HG02610 (cell line): ENCODE data around the gene MCUB.
"Not testable (repeated sequence)": the region's sequence is repeated elsewhere in the genome, so short reads cannot be mapped to it uniquely, and the experiment has no call there.

Source experiments
- ATAC-seq: cut with Tn5 transposase; IDR thresholded peaks from one replicate; pipeline ENCODE4 v1.9.1; 2021; ENCODE audit warnings: mild to moderate bottlenecking, moderate library complexity; ENCODE audit not compliant: unreplicated experiment

MCUB gene

DNA sequence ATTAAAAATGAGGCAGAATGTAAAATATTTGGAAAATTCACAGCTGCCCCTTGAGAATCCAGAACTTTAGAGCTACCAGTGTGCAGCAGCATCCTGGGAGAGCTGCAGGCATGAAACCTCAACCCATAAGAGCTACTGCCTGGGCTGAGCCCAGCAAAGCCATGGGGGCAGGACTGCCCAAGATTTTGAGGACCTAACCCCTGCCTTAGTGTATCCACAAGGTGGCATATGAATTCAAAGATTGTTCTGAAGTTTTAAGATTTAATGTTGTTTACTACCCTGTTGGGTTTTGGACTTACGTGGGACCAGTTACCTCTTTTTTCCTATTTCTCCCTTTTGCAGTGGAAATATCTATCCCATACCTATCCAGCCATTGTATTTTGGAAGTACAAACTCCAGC lies 116.8 kb downstream of the MCUB start:
- ATAC-seq = no peak

GRCh38 chr4:109678472-109678871 lies 118.4 kb downstream of the MCUB start:
- not testable (repeated sequence) for ATAC-seq

- ATAC-seq = not testable (repeated sequence)
Measured at GRCh38 chr4:109678925-109679324, 118.9 kb downstream of the MCUB start.

DNA sequence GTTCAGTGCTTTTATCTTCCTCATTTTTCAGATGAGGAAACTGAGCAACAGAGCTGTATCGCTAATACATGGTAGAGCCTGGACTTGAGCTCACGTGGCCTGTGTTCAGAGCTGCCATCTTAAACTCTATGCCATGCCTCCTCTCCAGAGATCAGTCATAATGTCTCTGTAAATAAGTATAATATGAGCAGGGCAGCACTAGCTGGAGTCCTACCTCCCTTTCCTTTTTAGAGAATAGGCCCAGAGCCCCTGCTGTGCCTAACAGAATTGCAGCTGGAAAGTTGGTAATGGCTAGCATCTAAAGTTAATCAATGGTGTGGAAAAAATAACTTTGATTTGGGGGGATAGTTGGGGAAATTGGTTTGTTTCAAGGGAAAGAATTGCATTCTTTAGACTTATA lies 122.8 kb downstream of the MCUB start:
- no peak for ATAC-seq

DNA sequence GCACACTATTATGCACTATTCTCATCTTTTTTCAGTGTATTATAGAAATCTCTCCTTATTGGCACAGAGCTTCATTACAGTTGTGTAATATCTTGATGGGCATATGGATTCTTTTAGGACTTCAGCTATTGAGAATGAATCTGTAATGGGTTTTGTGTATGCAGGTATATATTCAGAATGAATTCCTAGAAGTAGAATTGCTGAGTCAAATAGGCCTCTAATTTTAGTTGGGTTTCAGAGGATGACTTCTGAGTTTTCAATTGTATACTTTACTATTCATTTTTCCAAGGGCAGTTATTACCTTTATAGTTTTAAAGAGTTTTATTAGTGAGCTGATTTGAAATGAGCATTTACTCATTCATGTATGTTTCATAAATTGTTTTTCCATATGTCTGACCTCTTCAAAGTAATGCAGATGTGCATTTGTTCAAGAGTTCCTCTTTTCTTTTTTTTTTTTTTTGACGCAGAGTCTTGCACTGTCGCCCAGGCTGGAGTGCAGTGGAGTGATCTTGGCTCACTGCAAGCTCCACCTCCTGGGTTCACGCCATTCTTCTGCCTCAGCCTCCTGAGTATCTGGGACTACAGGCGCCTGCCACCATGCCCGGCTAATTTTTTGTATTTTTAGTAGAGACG lies 123.7 kb downstream of the MCUB start:
- ATAC-seq = no peak

GRCh38 chr4:109684727-109685126 lies 124.7 kb downstream of the MCUB start:
- no peak for ATAC-seq

DNA sequence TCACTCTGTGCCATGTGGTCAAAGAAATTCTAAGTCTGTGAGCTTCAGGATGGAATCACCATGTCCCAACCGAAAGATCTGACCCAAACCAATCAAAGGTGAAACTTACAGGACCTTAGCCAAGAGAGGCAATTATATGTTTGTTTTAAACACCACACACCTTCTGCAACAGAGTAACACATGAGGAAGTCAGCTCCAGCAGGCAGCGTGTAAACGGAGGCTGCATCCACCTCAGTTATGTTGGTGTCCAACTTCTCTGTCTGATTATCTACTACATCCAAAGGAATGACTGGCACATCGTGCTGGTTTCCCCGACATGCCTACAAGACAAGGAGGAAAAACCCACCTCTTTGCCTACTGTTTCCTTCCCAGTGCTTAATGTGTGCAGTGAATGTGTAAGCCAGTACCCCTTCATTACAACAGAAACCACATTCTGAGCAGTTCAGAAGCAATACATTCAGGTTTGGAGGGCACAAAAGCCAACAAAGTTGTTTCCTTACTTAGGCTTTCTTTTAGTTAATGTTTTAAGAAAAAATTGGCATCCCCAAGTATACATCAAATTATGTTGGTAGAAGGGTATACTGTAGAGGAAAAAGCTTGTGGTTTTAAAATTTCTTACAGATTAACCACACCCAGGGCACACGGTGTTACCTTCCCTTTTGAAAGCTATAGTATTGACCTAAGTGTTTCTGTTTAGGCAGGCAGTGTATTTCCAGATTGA lies 130.8 kb downstream of the MCUB start:
- ATAC-seq = no peak

DNA sequence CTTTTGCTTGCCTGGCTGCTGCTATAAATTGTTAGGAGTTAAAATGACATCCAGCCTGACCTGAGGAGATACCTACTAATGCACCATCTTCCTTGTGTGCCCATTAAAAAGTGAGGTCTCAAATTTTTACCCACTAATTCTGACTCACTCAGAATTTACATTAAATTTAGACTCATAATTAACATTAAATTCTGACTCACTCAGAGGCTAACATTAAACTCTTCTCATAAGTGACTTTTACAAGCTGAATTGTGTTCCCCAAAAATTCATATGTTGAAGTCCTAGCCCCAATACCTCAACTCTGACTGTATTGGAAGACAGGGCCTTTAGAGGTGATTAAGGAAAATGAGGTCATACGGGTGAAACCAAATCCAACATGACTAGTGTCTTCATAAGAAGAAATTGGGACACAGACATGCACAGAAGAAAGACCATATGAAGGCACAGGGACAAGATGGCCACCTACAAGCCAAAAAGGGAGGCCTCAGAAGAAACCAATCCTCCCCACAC lies 131.4 kb downstream of the MCUB start:
- ATAC-seq = no peak

- no peak for ATAC-seq
Measured at GRCh38 chr4:109698656-109699055, 138.6 kb downstream of the MCUB start.

DNA sequence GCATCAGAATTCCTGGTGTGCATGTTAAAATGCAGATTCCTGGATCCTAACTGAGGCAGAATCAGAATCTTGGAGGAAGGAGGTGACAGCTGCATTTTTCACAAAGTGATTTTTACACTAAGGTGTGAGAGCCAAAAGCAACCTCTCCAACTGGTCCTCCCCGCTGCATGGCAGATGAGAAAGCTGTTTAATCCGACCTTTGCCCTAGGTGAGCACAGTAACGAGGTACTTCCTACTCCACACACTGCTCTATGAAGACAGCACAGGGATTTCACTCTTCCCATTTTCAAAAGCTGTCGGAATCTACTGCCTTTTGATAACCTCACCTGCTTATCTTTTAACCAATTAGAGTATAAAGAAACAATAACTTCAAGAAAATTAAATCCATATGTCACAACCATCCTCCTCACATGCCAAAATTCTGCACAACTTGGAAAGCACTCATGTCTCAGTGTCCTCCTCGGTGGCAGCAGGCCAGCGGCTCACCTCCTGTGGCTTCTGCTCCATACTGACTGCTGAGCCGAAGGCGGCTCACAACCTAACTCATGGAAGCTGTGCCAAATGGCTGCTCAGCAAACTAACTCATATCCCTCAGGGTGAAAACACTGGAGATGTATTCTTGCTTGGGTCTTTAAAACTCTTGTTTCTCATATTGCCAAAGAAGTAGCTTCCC lies 139.6 kb downstream of the MCUB start:
- no peak for ATAC-seq

DNA sequence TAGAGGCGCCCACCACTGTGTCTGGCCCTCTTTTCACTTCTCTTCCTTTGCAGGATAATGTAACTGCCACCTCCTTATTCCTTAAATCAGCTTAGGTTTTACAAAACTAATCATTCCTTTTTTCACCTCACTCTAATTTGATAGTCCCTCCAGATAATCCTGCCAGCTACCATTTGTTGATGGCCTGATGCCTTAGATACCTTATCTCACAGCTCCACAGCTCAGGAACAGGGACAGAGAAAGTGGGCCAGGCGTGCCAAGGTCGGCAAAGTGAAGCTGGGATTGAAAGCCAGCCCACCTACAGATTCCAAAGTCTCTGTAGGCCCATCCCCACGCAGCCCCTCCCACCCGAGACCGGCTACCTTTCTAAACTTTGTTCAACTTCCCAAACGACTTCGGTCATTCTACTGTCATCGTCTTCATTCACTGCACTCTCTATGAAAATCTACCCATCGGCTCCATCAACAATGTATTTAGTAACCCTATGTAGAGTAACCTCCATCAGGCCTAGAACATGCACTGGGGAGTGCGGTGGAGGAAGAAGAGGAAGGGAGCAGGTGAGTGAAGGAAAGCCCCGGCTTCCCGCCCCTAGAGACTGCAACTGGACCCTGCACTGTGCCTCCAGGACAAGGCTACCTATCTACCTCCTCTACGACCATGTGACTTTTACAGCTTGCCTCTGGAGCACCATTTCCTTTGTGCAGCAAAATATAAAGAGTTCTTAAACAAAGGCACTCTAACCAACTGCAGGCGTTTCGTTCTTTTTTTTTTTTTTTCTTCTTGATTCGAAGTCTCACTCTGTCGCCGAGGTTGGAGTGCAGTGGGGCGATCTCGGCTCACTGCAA lies 141.7 kb downstream of the MCUB start:
- no peak for ATAC-seq

- peak; percentile 64 for ATAC-seq
Measured at GRCh38 chr4:109702950-109703663, 143.1 kb downstream of the MCUB start, which contains the start of gene CASP6. TSS of gene CASP6 (minus strand) at chr4:109703445. CDS start at chr4:109703395, 50 bp downstream.

DNA sequence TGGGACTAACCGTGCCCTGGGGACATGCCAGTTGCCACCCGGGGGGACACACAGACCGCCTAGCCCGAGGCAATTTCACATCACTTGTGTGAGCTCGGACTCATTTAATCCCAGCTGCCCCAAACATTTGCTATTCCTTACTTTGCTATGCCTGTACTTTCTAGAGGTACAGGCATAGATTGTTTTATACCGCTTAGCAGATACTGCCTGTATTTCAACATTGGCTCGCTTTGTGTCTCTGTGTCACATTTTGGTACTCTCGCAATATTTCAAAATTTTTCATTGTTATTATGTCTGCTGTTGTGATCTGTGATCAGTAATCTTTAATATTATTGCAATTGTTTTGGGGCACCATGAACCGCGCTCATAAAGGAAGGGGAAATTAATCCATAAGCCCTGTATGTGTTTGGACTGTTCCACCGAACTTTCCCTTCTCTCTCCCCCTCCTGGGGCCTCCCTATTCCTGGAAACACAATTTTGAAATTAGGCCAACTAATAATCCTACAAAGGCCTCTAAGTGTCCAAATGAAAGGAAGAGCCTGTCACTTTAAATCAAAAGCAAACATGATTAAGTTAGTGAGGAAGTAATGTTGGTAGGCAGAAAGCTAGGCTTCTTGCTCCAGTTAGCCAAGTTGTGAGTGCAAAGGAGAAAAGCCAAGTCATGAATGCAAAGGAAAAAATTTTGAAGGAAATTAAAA lies 143.8 kb downstream of the MCUB start:
- ATAC-seq = no peak

DNA sequence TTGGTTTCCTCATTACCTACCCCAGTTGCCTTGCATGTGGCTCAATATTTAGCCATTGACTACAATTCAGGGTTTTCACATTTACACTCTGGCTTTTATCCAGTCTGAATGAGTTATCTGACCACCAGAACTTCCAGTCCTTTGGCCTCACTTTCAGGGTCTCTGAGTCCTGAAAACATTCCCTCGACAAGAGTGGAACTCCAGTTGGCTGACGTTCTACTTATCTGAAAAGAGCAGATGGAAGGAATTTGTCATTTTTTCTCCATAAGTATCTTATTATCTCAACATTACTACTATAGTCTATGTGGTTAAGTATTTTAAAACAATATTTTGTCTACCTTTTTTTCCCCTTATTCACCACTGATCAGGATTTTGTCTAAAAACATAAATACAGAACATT lies 148.4 kb downstream of the MCUB start:
- ATAC-seq = no peak

- ATAC-seq = peak; percentile 97
Measured at GRCh38 chr4:109708990-109709389, 148.9 kb downstream of the MCUB start.

DNA sequence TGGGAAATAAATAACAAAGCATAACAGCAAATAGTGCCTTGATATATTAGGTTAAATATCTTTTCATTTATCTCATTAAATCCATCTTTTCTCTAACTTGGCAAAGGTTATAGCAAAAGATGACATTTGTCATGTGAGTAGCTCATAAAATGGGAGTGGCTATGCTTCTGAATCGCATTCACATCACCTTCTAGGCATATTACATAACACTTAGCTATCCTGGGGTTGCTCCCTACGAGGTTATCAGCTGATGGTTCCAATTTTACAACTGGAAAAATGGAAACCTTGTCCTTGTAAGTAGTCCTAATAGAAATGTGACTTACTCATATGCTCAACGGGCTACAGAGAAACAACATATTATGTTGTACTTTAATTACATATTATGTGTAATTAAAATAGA lies 153.5 kb downstream of the MCUB start:
- ATAC-seq = no peak

DNA sequence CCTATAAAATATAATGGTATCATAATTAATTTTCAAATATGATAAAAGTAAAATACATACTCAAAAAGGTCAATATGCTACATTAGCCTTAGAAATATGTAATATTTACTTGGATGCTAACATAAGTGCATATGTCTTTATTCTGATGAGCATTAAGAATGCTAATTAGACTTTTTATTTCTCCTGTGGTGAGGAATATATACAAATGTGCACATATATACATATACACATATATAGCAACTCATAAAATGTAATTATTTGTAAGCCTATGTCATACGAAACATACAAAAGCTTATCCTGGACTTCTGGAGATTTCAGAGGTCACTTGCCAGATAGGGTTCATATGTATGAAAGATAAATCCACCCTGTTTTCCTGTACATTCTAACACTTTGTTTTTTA lies 158.7 kb downstream of the MCUB start:
- ATAC-seq = no peak

DNA sequence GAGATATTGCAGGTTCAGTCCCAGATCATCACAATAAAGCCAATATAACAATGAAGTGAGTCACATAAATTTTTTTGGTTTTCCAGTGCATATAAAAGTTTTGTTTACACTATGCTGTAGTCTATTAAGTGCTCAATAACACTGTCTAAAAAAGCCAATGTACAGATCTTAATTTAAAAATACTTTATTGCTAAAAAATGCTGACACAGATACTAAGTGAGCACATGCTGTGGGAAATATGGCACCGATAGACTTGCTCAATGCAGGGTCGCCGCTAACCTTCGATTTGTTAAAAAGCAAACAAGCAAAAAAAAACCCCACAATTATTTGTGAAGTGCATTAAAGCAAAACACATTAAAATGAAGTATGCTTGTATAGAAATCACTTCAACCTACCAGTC lies 159.6 kb downstream of the MCUB start:
- no peak for ATAC-seq

DNA sequence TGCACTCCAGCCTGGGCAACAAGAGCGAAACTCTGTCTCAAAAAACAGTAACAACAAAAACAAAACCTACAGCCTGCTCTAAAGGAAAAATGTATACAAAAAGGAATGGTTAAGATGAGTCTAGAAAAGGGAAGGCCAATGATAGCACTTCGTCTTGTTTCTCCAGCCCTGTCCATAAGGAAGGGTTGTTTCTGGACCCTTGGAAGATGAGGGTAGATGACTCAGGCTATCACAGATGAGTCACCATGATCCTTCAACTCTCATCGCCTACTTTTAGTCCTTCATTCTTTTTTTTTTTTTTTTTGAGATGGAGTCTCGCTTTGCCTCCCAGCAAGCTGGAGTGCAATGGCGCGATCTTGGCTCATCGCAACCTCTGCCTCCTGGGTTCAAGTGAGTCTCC lies 161.0 kb downstream of the MCUB start:
- ATAC-seq = no peak

- no peak for ATAC-seq
Measured at GRCh38 chr4:109722357-109722756, 162.3 kb downstream of the MCUB start.
